Gastrocnemius medialis (tissue), 4 donors: Measurements from ENCODE around the gene BBOX1. TPM values are rescaled to one million over a fixed set of nuclear protein-coding genes. Genes with fewer than 3 reads are reported as not detected.

Source experiments
- ATAC-seq, 2 donors: fragments of 150-250 bp; one replicate each; pipeline ENCODE4 v1.9.1; 2016
- DNase-seq, 2 donors: peaks; one replicate each; pipeline ENCODE4 v3.0.0-alpha.2; 2019
- H3K27ac ChIP-seq, 4 donors: fragments of 200-600 bp; sonication (generic); 1 replicate in 1 of 4; 2 replicates in 3 of 4; pipeline ENCODE4 v1.5.1; 2016 to 2018; ENCODE audit warnings: mild to moderate bottlenecking in 2 of 4, moderate library complexity in 1 of 4
- H3K27me3 ChIP-seq, 3 donors: fragments of 200-600 bp; sonication (generic) in 2 of 3; 1 replicate in 1 of 3; 2 replicates in 2 of 3; pipeline versions ENCODE4 v1.5.1 to v1.6.0; 2016 to 2019; ENCODE audit warnings: mild to moderate bottlenecking in 1 of 3, moderate library complexity in 1 of 3
- H3K36me3 ChIP-seq, 2 donors: fragments of 200-600 bp; sonication (generic) in 1 of 2; one replicate each; pipeline ENCODE4 v1.5.1; 2017 to 2018
- H3K4me1 ChIP-seq, 2 donors: fragments of 200-600 bp; sonication (generic) in 1 of 2; one replicate each; pipeline ENCODE4 v1.5.1; 2016 to 2017; ENCODE audit warnings: mild to moderate bottlenecking in 2 of 2
- H3K4me3 ChIP-seq, 4 donors: fragments of 200-600 bp; sonication (generic) in 3 of 4; 1 replicate in 1 of 4; 2 replicates in 3 of 4; pipeline ENCODE4 v1.5.1; 2016 to 2019; ENCODE audit warnings: mild to moderate bottlenecking in 2 of 4
- H3K9me3 ChIP-seq, 3 donors: fragments of 200-600 bp; sonication (generic) in 2 of 3; 1 replicate in 1 of 3; 2 replicates in 2 of 3; pipeline ENCODE4 v1.5.1; 2016 to 2019
- POLR2A ChIP-seq, 2 donors: fragments of 450-650 bp; IDR thresholded peaks; one replicate each; pipeline ENCODE4 v1.6.1; 2017; ENCODE audit warnings: antibody characterized with exemption in 2 of 2, mild to moderate bottlenecking in 2 of 2, moderate library complexity in 2 of 2
- in situ Hi-C, 4 donors: fragments of 200-750 bp; cut with MboI; loops; one replicate each; pipeline versions ENCODE4 v1.15.0 to v1.8.0; 2017; ENCODE audit warnings: low sequenced_read_pairs in 4 of 4
- intact Hi-C: fragments of 100-400 bp; cut with DNase I; formaldehyde crosslinking; loops from one replicate; pipeline ENCODE4 v1.15.1; 2023; ENCODE audit warnings: low total_unique reads
- total RNA-seq, 4 donors: library from RNA; depleted of rRNA; stranded (reverse); fragments of >200 nt; gene quantifications; one replicate each; pipeline versions ENCODE4 v1.1.0 to v1.2.3, GENCODE V29; 2016
- TF ChIP-seq, protein P1 (sequence below), 5 experiments: fragments of 450-650 bp in 3 of 5; fragments of 200-600 bp in 2 of 5; sonication (generic) in 2 of 5; IDR thresholded peaks in 4 of 5; conservative IDR thresholded peaks in 1 of 5; 1 replicate in 4 of 5; 2 replicates in 1 of 5; pipeline ENCODE4 v1.5.1; 2016 to 2019; ENCODE audit warnings: antibody characterized with exemption in 5 of 5, mild to moderate bottlenecking in 3 of 5, moderate library complexity in 3 of 5

BBOX1 gene, protein sequence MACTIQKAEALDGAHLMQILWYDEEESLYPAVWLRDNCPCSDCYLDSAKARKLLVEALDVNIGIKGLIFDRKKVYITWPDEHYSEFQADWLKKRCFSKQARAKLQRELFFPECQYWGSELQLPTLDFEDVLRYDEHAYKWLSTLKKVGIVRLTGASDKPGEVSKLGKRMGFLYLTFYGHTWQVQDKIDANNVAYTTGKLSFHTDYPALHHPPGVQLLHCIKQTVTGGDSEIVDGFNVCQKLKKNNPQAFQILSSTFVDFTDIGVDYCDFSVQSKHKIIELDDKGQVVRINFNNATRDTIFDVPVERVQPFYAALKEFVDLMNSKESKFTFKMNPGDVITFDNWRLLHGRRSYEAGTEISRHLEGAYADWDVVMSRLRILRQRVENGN
- total RNA-seq = 10 to 100 TPM in 1 of 4 donors, under 1 TPM in 2, not detected in 1; 0.25 to 10.2 (median 0.65) TPM

DNA sequence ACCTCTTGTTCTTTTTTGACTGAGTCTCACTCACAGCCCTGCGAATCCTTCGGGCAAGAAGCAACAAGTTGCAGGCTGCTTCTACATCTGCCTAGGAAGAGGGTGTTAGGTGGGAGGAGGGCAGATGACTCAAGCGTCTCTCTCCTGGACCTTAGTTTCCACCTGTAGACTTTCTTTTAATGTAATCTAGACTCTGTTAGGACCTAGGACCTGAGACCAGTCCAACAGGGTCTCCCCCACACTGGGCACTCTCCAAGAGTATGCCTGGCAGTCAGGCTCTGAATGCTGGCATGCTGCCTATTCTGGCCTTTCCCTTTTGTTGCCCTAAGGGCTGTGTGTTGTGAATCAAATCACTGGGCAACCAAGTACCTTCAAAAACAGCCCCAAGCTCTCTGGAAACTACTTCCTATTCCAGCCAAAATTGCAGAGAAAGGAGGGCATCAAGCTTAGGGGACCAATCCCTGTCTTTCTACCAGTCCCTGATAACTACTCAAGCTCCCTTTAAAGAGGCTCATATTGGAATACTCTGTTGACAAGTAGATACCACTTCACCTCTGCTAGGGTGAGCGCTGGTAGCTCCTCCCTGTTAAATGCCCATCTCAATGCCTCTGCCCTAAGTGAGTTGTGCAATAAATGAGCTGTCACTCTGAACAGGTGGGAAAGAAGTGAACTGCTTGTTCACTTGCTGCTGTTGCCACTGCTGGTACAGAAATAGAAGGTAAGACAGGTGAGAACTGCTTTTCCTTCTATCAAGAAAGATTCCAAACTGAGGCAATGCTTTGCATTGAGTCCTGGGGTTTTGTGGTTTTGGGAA lies at the start of gene BBOX1:
TSS of gene BBOX1 (plus strand) at position 514 of the 814 bp plus-strand sequence. CDS start 14,616 bp downstream, outside the sequence.
- Histone ChIP-seq H3K4me1 (peaks cover 0 to 9% of the 10 kb centered on the region in 2 donors), H3K4me3 (no peak within 1 kb of the TSS), H3K27me3 (no peaks in the 10 kb centered on the region), H3K36me3 (no peaks in the 10 kb centered on the region), H3K27ac (no peak within 1 kb of the TSS), H3K9me3 (peaks cover 0 to 5% (median 0%) of the 10 kb centered on the region in 3 donors)
- ATAC-seq (peak in 1 of 2 donors; percentile 51), DNase-seq (no peak)
- intact Hi-C loops = loop anchor here (5.0 kb wide), 1 partner anchor 48 kb away; the partner anchor contains the start of gene FIBIN
- in situ Hi-C loops = no loop called here
- TF ChIP-seq POLR2A (IDR thresholded peaks at IDR 0.05) = no peak
- TF ChIP-seq, protein P1, sequence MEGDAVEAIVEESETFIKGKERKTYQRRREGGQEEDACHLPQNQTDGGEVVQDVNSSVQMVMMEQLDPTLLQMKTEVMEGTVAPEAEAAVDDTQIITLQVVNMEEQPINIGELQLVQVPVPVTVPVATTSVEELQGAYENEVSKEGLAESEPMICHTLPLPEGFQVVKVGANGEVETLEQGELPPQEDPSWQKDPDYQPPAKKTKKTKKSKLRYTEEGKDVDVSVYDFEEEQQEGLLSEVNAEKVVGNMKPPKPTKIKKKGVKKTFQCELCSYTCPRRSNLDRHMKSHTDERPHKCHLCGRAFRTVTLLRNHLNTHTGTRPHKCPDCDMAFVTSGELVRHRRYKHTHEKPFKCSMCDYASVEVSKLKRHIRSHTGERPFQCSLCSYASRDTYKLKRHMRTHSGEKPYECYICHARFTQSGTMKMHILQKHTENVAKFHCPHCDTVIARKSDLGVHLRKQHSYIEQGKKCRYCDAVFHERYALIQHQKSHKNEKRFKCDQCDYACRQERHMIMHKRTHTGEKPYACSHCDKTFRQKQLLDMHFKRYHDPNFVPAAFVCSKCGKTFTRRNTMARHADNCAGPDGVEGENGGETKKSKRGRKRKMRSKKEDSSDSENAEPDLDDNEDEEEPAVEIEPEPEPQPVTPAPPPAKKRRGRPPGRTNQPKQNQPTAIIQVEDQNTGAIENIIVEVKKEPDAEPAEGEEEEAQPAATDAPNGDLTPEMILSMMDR (IDR thresholded peaks at IDR 0.05 in 4 of 5, conservative IDR thresholded peaks at IDR 0.05 in 1 of 5) = no peak

DNA sequence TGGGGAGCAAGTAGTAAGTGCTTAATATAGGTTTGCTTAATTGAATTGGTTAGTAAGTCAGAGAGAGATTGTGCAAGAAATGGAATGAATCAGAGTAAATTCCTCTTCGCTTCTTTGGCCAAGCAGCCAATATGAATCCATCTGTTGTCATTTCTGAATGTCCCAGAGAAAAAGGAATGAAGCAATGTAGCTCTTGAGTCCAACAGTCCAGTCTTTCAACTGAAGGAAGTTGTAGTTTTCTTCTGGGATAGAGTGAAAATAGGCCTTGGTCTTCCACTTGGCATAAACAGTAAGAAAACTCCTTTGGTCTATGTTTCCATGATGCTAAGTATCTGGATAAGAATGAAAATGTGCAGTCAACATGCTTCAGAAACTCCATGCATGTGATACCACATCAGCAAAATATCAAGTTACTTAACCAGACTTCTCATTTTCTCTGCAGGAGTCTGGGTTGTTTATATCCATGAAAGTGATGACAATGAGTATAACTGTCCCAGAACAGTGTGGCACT lies 48.5 kb upstream of the BBOX1 start:
- Histone ChIP-seq H3K4me1 (peaks cover 15 to 18% of the 10 kb centered on the region in 2 donors), H3K9me3 (no peaks in the 10 kb centered on the region), H3K27me3 (no peaks in the 10 kb centered on the region), H3K36me3 (no peaks in the 10 kb centered on the region), H3K4me3 (no peak overlapping the region), H3K27ac (peak overlapping the region; percentile 55 to 72 (median 66))
- ATAC-seq = peak; percentile 77 to 82
- intact Hi-C loops = loop anchor here (1.0 to 5.0 kb wide), 4 partner anchors 50 to 240 kb away; partner anchors contain the start of gene BBOX1
- in situ Hi-C loops = no loop called here
- DNase-seq = peak in 1 of 2 donors; percentile 7
- TF ChIP-seq POLR2A (IDR thresholded peaks at IDR 0.05) = no peak
- TF ChIP-seq, protein P1 (IDR thresholded peaks at IDR 0.05 in 4 of 5, conservative IDR thresholded peaks at IDR 0.05 in 1 of 5) = no peak

DNA sequence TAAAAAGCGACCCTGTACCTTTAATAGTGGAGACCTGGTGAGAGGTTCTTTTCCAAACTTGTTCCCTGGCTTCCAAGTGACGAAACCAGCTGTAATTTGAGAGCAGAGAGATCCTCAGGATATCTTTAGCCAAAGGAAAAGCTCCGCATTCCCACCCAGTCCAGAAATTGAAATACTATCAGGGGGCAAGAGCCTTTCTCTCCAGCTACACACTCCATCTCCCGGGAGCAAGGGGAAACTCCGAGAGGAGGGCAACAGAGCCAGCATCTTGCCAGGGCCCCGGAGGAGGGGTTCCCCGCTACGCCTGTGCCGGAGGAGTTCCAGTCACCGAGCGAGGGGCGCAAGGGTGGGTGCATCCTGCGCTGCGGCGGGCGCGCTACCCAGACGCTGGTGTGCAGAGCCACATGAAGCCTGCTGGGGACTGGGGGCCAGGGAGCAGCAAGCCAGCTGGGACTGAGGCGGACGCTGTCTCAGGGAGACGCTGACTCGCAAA lies 46.6 kb upstream of the BBOX1 start, which contains the start of gene FIBIN:
TSS of gene FIBIN (plus strand) at position 148 of the 493 bp plus-strand sequence. CDS start 415 bp downstream, outside the sequence.
- ATAC-seq (peak; percentile 64 to 65), DNase-seq (peak; percentile 22 to 25)
- H3K27ac ChIP-seq = peak within 1 kb of the TSS; percentile 63 to 72 (median 71)
- in situ Hi-C loops (no loop called here), intact Hi-C loops (loop anchor here (5.0 kb wide), 3 partner anchors 48 to 242 kb away; partner anchors contain the start of gene BBOX1)
- H3K4me3 ChIP-seq = peak within 1 kb of the TSS; percentile 54 to 59 (median 56)
- H3K27me3 ChIP-seq = no peaks in the 10 kb centered on the region
- peaks cover 15 to 18% of the 10 kb centered on the region in 2 donors for H3K4me1 ChIP-seq
- H3K9me3 ChIP-seq = no peaks in the 10 kb centered on the region
- peak in 1 of 2 donors; percentile 58 for TF ChIP-seq POLR2A (IDR thresholded peaks at IDR 0.05)
- TF ChIP-seq, protein P1 (IDR thresholded peaks at IDR 0.05 in 4 of 5, conservative IDR thresholded peaks at IDR 0.05 in 1 of 5) = no peak
- H3K36me3 ChIP-seq = no peaks in the 10 kb centered on the region

DNA sequence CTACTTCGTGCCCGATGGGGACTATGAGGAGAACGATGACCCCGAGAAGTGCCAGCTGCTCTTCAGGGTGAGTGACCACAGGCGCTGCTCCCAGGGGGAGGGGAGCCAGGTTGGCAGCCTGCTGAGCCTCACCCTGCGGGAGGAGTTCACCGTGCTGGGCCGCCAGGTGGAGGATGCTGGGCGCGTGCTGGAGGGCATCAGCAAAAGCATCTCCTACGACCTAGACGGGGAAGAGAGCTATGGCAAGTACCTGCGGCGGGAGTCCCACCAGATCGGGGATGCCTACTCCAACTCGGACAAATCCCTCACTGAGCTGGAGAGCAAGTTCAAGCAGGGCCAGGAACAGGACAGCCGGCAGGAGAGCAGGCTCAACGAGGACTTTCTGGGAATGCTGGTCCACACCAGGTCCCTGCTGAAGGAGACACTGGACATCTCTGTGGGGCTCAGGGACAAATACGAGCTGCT lies 46.0 kb upstream of the BBOX1 start:
- peak; percentile 3 to 11 for ATAC-seq
- Histone ChIP-seq H3K4me3 (peak overlapping the region; percentile 54 to 59 (median 56)), H3K4me1 (peaks cover 15 to 18% of the 10 kb centered on the region in 2 donors), H3K27me3 (no peaks in the 10 kb centered on the region), H3K36me3 (no peaks in the 10 kb centered on the region), H3K9me3 (no peaks in the 10 kb centered on the region), H3K27ac (peak overlapping the region; percentile 63 to 72 (median 71))
- in situ Hi-C loops (no loop called here), intact Hi-C loops (loop anchor here (5.0 kb wide), 3 partner anchors 48 to 242 kb away; partner anchors contain the start of gene BBOX1)
- DNase-seq = peak in 1 of 2 donors; percentile 15
- TF ChIP-seq POLR2A (IDR thresholded peaks at IDR 0.05) = no peak
- TF ChIP-seq, protein P1 (IDR thresholded peaks at IDR 0.05 in 4 of 5, conservative IDR thresholded peaks at IDR 0.05 in 1 of 5) = no peak
